PC-9 (cell line): ENCODE measurements around the gene UBE2E2.
"Not testable (repeated sequence)": the region's sequence is repeated elsewhere in the genome, so short reads cannot be mapped to it uniquely, and the experiment has no call there.

Experiments used
- CTCF ChIP-seq: fragments of 200-600 bp; sonication (generic); conservative IDR thresholded peaks from 2 replicates; pipeline ENCODE4 v1.6.1; 2017; ENCODE audit warnings: mixed run types, antibody characterized with exemption, mild to moderate bottlenecking, moderate library complexity
- EZH2 ChIP-seq: fragments of 200-600 bp; sonication (generic); IDR thresholded peaks from 2 replicates; pipeline ENCODE4 v1.8.0; 2017; ENCODE audit warnings: antibody characterized with exemption, low read depth

DNA sequence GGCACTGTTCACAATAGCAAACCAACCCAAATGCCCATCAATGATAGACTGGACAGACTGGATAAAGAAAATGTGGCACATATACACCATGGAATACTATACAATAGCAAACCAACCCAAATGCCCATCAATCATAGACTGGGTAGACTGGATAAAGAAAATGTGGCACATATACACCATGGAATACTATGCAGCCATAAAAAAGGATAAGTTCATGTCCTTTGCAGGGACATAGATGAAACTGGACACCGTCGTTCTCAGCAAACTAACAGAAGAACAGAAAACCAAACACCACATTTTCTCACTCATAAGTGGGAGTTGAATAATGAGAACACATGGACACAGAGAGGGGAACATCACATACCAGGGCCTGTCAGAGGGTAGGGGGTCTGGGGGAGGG is 415.3 kb downstream of the UBE2E2 start:
- not testable (repeated sequence) for TF ChIP-seq EZH2, CTCF
